NB4 (cell line): ENCODE measurements around the gene SCAMP1.

Experiments used
- MYC ChIP-seq: IDR thresholded peaks from 2 replicates; pipeline ENCODE4 v1.6.1; 2011; ENCODE audit warnings: low read depth, low read length
- POLR2A ChIP-seq: IDR thresholded peaks from 2 replicates; pipeline ENCODE4 v1.6.1; 2011; ENCODE audit warnings: mild to moderate bottlenecking; ENCODE audit not compliant: insufficient read length; ENCODE audit errors: extremely low read depth
- TF ChIP-seq, protein P1 (sequence below): IDR thresholded peaks from one replicate; pipeline ENCODE4 v1.5.1; 2012; ENCODE audit warnings: low read depth, low read length

DNA sequence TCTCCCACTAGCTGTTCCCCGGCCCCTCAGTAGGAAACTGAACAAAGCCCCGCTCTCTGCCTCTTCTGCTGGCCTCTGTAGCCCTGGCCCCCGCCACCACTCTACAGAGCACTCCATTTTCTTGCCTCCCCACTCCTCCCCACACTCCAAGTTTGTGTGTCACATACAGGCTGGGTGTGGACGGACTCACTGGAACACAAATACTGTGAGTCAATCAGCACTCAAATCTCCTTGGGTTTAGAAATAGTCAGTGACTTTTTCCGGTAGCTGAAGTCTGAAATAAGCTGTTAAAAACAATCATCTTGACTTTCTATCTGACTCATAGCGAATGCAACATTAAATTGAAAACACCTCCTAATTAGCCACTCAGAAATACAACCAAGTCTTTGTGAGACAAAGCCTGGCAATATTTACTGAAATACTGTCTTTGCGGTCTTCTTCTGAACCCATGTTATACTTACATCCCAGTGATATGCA, 165.7 kb downstream of the SCAMP1 start:
- TF ChIP-seq MYC, result no peak
- TF ChIP-seq, protein P1, sequence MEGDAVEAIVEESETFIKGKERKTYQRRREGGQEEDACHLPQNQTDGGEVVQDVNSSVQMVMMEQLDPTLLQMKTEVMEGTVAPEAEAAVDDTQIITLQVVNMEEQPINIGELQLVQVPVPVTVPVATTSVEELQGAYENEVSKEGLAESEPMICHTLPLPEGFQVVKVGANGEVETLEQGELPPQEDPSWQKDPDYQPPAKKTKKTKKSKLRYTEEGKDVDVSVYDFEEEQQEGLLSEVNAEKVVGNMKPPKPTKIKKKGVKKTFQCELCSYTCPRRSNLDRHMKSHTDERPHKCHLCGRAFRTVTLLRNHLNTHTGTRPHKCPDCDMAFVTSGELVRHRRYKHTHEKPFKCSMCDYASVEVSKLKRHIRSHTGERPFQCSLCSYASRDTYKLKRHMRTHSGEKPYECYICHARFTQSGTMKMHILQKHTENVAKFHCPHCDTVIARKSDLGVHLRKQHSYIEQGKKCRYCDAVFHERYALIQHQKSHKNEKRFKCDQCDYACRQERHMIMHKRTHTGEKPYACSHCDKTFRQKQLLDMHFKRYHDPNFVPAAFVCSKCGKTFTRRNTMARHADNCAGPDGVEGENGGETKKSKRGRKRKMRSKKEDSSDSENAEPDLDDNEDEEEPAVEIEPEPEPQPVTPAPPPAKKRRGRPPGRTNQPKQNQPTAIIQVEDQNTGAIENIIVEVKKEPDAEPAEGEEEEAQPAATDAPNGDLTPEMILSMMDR, result no peak
- TF ChIP-seq POLR2A, result no peak
